NCI-H1694 (cell line): ENCODE measurements around the gene CCNC.

ENCODE experiments used
- DNase-seq: peaks from one replicate; lab custom pipeline; 2025; lab: John Stamatoyannopoulos, UW

CCNC gene, protein sequence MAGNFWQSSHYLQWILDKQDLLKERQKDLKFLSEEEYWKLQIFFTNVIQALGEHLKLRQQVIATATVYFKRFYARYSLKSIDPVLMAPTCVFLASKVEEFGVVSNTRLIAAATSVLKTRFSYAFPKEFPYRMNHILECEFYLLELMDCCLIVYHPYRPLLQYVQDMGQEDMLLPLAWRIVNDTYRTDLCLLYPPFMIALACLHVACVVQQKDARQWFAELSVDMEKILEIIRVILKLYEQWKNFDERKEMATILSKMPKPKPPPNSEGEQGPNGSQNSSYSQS

GRCh38 chr6:99568103-99568933 is at the start of gene CCNC:
Gene CCNC (minus strand): TSS chr6:99568660. CDS start chr6:99568527, 133 bp downstream.
- peak; percentile 93 for DNase-seq

DNA sequence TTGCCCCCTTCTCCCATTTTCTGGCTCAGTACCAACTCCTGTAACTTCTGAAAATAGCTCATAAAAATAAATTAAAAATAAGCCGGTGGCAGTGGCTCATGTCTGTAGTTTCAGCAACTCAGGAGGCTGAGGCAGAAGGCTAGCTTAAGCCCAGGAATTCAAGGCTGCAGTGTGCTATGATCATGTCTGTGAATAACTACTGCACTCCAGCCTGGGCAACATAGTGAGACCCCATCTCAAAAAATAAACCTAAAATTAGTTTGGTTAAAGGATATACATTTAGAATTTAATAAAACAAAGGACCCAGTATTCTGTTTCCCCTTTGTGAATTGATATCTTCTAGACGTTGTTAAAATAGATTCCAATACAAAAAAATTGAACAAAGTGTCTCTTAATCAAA is 48.7 kb upstream of the CCNC start:
- DNase-seq = no peak

GRCh38 chr6:99614430-99615186 is 46.1 kb upstream of the CCNC start:
- DNase-seq = peak; percentile 49

DNA sequence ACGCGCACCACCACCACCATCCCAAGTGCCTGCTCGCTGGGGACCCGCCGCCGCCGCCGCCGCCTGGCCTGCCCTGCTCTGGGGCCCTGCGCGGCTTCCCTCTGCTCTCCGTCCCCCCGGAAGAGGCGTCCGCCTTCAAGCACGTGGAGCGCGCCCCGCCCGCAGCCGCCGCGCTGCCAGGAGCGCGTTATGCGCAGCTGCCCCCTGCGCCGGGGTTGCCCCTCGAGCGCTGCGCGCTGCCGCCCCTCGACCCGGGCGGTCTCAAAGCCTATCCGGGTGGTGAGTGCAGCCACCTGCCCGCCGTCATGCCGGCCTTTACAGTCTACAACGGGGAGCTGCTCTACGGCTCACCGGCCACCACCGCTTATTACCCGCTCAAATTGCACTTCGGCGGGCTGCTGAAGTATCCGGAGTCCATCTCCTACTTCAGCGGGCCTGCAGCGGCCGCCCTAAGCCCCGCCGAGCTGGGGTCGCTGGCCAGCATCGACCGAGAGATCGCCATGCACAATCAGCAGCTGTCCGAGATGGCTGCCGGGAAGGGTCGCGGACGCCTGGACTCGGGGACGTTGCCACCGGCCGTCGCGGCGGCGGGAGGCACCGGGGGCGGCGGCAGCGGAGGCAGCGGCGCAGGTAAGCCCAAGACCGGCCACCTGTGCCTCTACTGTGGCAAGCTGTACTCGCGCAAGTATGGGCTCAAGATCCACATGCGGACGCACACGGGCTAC is 45.4 kb upstream of the CCNC start:
- DNase-seq = peak; percentile 44

DNA sequence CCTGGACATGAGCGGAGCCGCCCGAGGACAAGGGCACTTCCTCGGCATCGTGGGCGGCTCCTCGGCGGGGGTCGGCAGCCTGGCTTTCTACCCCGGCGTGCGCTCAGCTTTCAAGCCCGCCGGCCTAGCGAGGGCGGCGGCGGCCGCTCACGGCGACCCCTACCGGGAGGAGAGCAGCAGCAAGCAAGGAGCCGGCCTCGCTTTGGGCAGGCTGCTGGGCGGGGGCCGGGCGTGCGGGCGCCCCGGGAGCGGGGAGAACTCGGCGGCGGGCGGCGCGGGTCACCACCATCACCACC is 44.9 kb upstream of the CCNC start:
- DNase-seq = peak; percentile 44

GRCh38 chr6:99612551-99613408 is 44.3 kb upstream of the CCNC start:
- peak; percentile 41 for DNase-seq

DNA sequence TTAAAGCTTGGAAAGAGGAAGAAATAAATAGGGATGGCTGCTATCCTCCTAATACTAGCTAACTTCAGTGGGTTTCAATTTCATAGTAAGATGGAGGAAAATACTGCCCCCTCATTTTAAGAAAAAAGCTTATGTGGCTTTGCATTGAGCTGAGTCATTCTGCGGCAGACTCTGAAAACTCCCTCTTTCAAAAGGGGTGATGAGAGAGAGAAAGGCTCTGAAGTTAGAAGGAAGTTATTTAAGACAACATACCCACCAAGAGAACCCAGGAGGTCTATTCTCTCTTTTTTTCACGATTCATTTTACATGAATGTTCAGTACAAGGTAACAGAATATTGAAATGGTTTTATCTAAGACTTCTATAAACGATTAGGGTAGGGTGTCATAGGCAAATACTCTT is 42.7 kb upstream of the CCNC start:
- no peak for DNase-seq

DNA sequence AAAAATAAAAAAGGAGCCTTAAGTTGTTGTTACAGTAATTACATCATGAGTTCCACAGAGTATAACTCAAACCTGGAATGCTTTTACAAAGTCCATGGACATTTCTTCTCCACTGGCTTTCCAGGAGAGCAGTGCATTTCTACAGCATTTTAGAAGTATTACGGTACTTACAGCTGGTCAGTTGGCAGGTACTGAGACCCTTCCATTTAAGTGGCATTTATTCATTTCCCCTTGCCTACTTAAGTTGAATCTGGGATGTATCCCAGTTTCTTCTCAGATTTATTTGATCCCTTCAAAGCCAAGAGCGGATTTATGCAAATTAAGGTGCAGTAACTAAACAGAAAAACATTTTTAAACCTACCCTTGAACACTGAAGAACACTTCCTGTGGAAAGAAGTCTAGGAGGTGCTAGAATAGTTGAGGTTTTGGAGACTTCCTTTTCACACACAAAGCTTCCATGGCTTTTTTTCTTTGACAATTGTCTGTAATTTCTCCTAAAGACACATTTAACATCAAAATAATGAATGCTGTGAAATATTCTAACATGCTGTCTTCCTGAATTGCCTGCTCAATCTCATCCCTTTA is 41.5 kb upstream of the CCNC start:
- no peak for DNase-seq

- DNase-seq = no peak
These were observed 40.5 kb upstream of the CCNC start for GRCh38 chr6:99608886-99609482.

- no peak for DNase-seq
These were observed 39.8 kb upstream of the CCNC start for GRCh38 chr6:99608059-99608885.

DNA sequence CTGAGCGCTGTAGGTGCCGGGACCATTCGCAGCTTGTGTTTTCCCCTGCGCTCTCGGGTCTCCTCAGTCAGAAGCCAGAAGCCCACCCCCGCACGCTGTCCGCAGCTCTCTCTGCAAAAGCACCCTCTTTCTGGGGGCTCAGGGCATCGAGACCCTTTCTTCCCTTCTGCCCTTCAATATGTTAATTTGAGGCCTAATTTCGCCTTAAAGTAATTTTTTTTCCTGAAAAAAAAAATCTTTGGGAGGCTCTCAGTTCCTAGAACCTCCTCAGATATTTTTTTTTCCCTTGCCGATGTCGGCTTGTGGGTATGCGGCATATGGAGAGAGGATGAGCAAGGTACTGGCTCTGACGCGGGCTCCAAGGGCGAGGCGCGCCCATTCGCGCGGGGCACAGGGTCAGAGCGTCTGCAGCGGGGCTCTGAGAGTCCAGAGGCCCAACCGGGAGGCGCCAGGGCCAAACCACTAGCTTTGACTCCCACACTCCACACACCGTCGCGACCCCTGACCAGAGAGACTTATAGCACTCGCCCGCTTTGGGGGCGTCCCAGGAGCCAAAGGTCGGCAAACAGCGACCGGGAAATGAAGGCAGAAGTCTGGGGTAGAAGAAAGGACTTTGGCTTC is 39.1 kb upstream of the CCNC start:
- no peak for DNase-seq

- DNase-seq = no peak
These were observed 38.4 kb upstream of the CCNC start, which contains the start of gene PRDM13 for GRCh38 chr6:99606656-99607415. Gene PRDM13 (plus strand): TSS chr6:99606833. CDS start chr6:99607035, 202 bp downstream.

GRCh38 chr6:99605911-99606655 is 37.6 kb upstream of the CCNC start:
- no peak for DNase-seq

- DNase-seq = no peak
These were observed 36.7 kb upstream of the CCNC start for GRCh38 chr6:99605074-99605734.

- DNase-seq = no peak
These were observed 36.0 kb upstream of the CCNC start for GRCh38 chr6:99604166-99605073.
